ENCODE results near the gene NINL.
"Not testable (repeated sequence)": the region's sequence is repeated elsewhere in the genome, so short reads cannot be mapped to it uniquely, and the experiment has no call there.

NINL gene

GRCh38 chr20:25532015-25532751, 53.1 kb downstream of the NINL start:
- DNase-seq: no peak

DNA sequence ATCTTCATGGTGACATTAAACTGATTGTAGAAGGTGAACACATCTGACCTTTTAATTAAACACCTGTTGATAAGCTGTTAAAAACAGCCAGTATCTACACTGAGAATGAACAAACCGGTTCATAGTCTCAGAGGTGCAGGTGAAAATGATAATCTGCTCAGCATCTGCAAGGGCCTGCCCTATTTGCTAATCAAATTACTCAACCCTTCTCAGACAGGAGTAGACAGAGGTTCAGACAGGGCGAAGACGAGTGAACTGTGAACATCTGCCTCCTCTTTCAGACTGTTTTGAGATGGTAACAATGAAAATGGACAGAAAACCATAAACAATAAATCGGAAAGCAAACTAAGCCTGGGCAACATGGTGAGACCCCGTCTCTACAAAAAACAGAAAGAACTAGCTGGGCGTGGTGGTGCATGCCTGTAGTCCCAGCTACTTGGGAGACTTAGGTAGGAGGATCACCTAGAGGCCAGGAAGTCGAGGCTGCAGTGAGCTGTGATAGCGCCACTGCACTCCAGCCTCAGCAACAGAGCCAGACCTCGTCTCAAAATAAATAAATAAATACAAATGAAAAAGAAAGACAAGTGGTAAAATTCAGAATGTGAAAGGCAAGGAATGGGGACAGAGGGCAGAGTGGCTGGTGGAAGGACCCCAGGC, 55.9 kb downstream of the NINL start:
- DNase-seq: no peak

DNA sequence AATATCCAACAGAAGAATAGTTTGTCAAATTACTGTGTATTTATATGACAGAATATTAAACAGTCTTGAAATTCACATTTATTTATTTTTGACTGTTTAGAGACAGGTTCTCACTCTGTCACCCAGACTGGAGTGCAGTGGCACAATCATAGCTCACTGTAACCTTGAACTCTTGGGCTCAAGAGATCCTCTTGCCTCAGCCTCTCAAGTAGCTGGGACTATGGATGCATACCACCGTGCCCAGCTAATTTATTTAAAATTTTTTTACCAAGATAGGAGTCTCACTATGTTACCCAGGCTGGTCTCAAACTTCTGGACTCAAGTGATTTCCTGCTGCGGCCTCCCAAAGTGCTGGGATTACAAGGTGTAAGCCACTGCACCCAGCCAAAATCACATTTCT, 57.4 kb downstream of the NINL start:
- DNase-seq: no peak

GRCh38 chr20:25526446-25526845, 58.9 kb downstream of the NINL start:
- DNase-seq: no peak

DNA sequence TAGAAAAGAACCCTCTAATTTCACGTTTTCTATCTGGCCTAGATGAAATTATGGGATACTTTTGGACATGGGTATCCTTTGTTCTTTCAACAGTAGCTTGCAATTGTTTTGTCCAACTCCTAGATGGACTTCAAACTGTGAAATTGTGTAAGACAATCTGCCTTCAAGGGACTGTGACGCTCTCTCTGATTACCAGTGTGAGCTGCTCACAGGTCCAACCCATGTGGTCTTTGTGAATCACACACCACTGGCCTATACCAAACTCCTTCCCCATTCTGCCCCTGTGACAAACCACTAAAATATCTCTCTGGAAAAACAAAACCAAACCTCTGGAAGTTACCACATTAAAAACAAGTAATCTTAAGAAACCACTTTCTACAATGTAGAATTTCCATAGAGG, 59.5 kb downstream of the NINL start:
- DNase-seq: no peak

- DNase-seq: no peak
Observed at GRCh38 chr20:25525295-25525694, 60.0 kb downstream of the NINL start.

DNA sequence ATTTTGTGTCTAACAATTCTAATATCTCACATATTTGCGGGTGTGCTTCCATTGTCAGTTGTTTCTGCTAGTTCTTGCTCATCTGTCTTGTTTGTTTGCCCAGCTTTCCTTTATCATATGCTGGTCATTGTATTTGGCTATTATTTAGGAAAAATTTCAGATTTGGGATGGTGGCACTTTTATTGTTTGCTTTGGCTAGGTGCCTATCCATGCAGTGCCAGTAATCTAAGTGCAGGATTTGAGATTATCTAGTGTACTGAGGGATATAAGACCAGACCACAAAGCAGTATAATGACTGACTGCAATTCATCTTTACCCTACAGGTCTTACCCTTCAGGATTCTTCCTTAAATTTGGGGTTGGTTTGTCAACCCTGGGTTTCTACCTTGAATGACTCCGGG, 63.9 kb downstream of the NINL start:
- DNase-seq: no peak

GRCh38 chr20:25517124-25517523, 68.2 kb downstream of the NINL start:
- DNase-seq: no peak

GRCh38 chr20:25514747-25515340, 70.5 kb downstream of the NINL start:
- DNase-seq: peak in 1 of 6 experiments; percentile 23

DNA sequence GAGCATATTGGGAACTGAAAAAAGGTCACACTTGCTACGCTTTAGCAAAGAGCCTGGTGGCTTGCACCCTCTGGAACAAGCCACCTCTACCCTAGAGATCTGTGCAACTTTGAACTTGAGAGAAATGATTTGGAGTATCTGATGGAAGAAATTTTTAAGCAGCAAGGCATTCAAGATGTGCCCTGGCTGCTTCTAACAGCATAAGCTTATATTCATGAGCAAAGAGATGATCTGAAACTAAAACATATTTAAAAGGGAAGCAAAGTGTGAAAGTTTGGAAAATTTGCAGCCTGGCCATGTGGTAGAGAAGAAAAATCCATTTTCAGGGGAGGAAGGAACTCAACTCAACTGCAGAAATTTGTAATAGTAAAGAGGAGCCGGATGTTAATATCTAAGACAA, 71.1 kb downstream of the NINL start:
- DNase-seq: no peak

DNA sequence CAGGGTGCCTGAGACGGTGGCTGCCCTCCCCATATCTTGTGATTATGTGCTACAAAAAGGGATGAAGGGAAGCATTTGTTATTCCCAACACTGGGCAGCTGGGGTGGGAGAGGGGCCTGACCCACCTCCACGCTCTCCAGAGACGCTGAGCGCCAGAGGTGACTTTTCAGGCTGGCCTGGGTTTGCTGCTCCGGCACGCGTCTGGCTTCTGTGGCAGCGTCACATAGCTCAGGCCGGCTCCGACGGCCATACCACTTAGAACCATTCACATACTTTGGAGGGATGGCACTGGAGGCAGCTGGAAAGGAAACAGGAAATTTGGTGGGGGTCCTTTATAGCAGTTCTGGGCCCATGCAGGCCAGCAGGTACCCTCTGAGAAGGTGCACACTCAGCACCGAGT, 72.6 kb downstream of the NINL start:
- no peak for DNase-seq

DNA sequence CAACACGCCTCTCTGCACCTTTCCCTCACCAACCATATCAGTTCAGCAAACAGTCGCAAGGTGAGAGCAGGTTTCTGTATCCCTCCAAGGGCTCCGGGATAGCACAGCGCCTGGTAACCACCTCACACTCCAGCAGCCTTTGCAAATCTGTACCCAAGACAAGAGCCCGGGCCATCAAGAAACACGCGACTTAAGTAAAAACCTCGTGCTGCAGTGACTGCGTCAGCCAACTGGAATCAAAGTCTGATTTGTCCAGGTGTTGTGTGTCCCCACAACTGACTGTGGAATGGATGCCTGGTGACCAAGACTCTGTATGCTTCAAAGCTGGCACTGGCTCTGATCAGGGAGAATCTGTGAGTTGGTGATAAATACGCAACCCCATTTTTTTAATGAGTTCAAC, 74.1 kb downstream of the NINL start:
- no peak for DNase-seq

GRCh38 chr20:25510721-25511120, 74.6 kb downstream of the NINL start:
- no peak for DNase-seq

DNA sequence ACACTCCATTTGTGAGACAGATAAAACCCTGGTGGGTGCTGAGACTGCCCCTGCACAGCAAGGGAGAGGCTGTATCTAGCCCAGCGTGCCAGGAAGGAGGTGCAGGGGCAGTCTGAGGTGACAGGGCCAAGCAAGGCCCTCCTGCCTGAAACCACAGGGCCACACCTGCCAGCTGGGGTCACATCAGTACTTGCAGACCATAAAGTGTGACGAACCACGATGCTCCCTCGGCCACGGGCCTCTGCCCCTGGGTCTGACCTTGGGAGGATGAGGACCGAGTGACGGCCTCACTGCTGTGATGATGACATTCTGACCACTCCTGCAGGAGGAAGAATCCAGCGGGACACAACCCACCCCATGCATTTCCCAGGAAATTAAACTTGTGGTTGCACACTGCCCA, 75.1 kb downstream of the NINL start:
- DNase-seq: no peak

GRCh38 chr20:25509084-25509483, 76.2 kb downstream of the NINL start:
- DNase-seq: no peak

DNA sequence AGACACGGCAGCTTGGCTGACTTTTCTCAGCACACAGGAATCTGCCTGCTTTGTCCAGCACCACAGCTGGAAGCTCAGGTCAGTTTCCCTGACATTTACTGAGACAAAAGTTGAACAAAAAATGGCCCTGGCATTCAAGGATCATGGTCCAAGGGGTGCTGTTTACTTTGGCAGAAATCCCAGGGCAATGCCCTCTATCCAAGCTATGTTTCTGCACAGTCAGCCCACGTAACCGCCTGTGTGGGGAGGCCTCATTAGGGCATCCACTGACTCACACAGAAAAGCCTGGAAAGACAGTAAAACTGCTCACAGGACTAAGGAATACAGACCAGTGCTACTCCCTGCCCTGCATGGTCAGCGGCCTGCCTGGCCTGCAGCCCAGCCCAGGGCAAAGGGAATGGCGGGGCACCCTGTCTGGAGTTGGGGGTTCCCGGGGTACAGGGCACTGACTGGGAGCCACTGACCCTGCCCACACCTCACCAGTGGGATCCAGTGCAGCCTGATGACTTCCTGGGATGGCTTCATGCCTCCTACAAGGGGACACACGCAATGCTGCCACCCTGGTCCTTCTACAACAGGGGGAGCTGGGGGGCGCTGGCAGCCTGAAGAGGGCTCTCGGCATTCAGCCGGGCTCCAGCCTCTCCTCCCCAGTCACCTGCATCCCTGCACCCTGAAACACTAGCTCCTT, 77.1 kb downstream of the NINL start:
- no peak for DNase-seq

- DNase-seq: no peak
Observed at GRCh38 chr20:25507385-25508082, 77.8 kb downstream of the NINL start.

GRCh38 chr20:25504366-25505135, 80.8 kb downstream of the NINL start:
- DNase-seq: no peak

GRCh38 chr20:25503936-25504335, 81.4 kb downstream of the NINL start:
- no peak for DNase-seq

DNA sequence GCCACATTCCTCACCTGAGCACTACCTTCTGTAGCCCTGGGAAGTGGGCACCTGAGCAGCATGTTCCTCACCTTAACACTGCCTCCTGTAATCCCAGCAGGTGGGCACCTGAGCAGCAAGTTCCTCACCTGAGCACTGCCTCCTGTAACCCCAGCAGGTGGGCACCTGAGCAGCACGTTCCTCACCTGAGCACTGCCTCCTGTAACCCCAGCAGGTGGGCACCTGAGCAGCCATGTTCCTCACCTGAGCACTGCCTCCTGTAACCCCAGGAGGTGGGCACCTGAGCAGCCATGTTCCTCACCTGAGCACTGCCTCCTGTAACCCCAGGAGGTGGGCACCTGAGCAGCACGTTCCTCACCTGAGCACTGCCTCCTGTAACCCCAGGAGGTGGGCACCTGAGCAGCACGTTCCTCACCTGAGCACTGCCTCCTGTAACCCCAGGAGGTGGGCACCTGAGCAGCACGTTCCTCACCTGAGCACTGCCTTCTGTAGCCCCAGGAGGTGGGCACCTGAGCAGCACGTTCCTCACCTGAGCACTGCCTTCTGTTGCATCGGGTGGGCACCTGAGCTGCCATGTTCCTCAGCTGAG, 82.2 kb downstream of the NINL start:
- not testable (repeated sequence) for DNase-seq

- no peak for DNase-seq
Observed at GRCh38 chr20:25500880-25501351, 84.4 kb downstream of the NINL start.

All from stimulated activated naive CD4-positive, alpha-beta T cell (primary cell).